GM12872 (cell line): ENCODE measurements around the gene ETV6.

ENCODE experiments used
- CTCF ChIP-seq: IDR thresholded peaks from 3 replicates; pipeline ENCODE4 v1.5.1; 2011; ENCODE audit warnings: low read depth, mild to moderate bottlenecking, low read length, moderate library complexity; ENCODE audit not compliant: insufficient read depth

The ETV6 gene

GRCh38 chr12:11759494-11759878 is 110.0 kb downstream of the ETV6 start:
- TF ChIP-seq CTCF = no peak

GRCh38 chr12:11759899-11760298 is 110.4 kb downstream of the ETV6 start:
- no peak for TF ChIP-seq CTCF

DNA sequence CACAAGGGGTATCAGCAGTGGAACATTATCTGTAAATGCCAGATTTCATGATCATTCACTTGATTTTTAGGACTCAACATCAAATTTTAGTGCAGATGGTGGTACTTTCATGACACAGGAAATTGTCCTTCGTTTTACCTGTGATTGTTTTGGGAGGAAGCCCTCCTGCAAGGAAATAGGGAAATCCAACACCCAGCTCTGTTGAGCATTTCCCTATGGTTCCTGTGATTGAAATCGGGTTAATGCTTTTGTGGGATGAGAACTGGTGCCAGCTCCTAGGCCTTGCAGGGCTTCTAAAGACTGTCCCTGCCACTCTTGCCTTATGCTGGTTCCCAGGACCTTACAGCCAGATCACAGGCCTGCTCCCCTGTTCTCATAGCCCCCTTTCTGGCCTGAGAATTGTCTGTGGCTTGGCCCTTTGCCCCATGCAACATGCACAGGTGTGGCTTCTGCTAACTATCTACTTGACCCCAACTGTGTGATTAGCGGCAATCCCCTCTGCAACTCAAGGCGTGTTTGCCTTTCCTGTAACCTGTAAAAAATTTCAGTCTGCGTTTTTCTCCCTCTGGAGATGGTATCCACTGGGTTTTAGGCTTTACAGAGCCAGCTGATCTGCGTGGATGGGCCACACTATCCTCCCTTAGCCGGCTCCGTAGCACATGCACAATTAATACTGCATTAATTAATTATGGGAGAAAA is 112.5 kb downstream of the ETV6 start:
- no peak for TF ChIP-seq CTCF

DNA sequence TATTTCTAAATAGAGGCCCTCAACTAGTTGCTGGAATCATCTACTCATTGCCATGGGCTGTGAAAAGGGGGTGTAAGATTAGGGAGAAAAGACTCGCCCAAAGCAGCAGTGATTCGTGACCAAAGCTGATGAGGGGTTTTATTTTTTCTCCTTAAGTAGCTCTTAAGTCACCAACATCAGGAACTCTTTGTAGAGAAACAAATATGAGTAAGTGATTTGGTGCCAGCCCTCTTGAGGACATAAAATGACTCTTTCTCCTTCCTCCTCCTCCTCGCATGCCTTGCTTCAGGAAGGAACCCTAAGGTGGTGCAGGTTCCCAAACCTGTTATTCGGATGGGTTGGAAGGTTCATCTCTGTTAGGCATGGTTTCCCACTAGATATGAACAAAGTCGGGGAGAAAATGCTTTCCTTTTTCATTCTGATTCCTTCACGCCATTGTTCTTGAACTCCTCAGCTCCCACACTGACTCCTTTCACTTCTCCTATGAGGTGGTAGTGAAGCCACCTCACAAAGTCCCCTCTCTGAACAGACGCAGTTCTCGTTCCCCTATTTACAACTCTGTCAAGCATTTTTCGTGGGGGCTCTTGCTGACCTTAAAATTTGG is 113.4 kb downstream of the ETV6 start:
- no peak for TF ChIP-seq CTCF

- TF ChIP-seq CTCF = no peak
Measured at GRCh38 chr12:11763760-11764520, 114.5 kb downstream of the ETV6 start.

- TF ChIP-seq CTCF = no peak
Measured at GRCh38 chr12:11764837-11765236, 115.4 kb downstream of the ETV6 start.

- no peak for TF ChIP-seq CTCF
Measured at GRCh38 chr12:11765421-11765816, 115.9 kb downstream of the ETV6 start.
